Activated CD8-positive, alpha-beta T cell treated with anti-CD3 and anti-CD28 coated beads for 36 hours (primary cell): Measurements from ENCODE around the gene DNM3. TPM values are rescaled to one million over a fixed set of nuclear protein-coding genes. Genes with fewer than 3 reads are reported as not detected.

ENCODE experiments used
- ATAC-seq: fragments of 200-7000 bp; cut with Tn5 transposase; one replicate; pipeline ENCODE4 v1.10.0; 2021; ENCODE audit warnings: mild to moderate bottlenecking, moderate library complexity
- CTCF ChIA-PET: fragments of 350-600 bp; sonication (Branson Sonifier 250); formaldehyde crosslinking; loops from one replicate; lab custom pipeline; 2021; ENCODE audit warnings: antibody characterized with exemption; lab: Charles Lee
- POLR2A ChIA-PET: fragments of 350-600 bp; sonication (Branson Sonifier 250); formaldehyde crosslinking; loops from one replicate; lab custom pipeline; 2021; ENCODE audit warnings: antibody characterized with exemption; lab: Charles Lee
- DNase-seq: peaks from one replicate; pipeline ENCODE4 v3.0.0-alpha.2; 2020
- H3K27ac Mint-ChIP-seq: one replicate; pipeline ENCODE4 v1.8.0; 2021; ENCODE audit warnings: mild to moderate bottlenecking, mixed read lengths
- H3K27me3 Mint-ChIP-seq: one replicate; pipeline ENCODE4 v1.8.0; 2021; ENCODE audit warnings: mixed read lengths
- H3K36me3 Mint-ChIP-seq: one replicate; pipeline ENCODE4 v1.8.0; 2021; ENCODE audit warnings: low read depth, mixed read lengths
- H3K4me1 Mint-ChIP-seq: one replicate; pipeline ENCODE4 v1.8.0; 2021; ENCODE audit warnings: low read depth, mixed read lengths
- H3K4me3 Mint-ChIP-seq: one replicate; pipeline ENCODE4 v1.8.0; 2021; ENCODE audit warnings: mild to moderate bottlenecking, moderate library complexity, mixed read lengths
- H3K9me3 Mint-ChIP-seq: one replicate; pipeline ENCODE4 v1.8.0; 2021; ENCODE audit warnings: mixed read lengths
- intact Hi-C: fragments of 100-400 bp; cut with micrococcal nuclease; formaldehyde crosslinking; loops from one replicate; pipeline ENCODE4 v1.10.0; 2022
- total RNA-seq, 2 experiments: library from RNA; stranded (reverse); gene quantifications; one replicate each; pipeline ENCODE4 v1.2.3, GENCODE V29; 2021
- TF ChIP-seq, protein P1 (sequence below): fragments of 200-600 bp; IDR thresholded peaks from one replicate; pipeline ENCODE4 v1.8.0; 2022; ENCODE audit warnings: antibody characterized with exemption, mild to moderate bottlenecking

DNM3 gene
- total RNA-seq, 2 experiments from 2014 or later = 0.58 to 1.1 TPM

DNA sequence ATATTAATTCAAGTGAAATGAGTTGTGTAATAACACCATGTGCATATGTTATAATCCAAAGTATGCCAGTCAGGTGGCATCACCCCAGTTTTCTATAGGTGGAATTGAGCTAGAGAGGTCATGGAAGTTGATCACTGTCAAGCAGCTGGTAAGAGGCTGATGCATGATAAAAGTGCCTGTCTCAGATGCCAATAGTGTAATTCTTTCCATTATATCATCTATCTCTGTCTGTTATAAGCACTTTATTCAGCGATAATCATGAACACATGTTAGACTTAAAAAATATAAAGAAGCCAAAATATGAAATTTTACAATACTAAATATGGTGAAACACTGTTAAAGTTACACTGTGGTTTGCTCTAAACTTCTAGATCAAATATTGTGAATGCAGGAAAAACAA, 156.6 kb downstream of the DNM3 start:
- CTCF ChIA-PET = interaction anchor here (2.7 kb wide), 1 partner anchor 12 kb away, joined by 16 read pairs; no protein-coding TSS in a partner anchor
- intact Hi-C loops = no loop called here

DNA sequence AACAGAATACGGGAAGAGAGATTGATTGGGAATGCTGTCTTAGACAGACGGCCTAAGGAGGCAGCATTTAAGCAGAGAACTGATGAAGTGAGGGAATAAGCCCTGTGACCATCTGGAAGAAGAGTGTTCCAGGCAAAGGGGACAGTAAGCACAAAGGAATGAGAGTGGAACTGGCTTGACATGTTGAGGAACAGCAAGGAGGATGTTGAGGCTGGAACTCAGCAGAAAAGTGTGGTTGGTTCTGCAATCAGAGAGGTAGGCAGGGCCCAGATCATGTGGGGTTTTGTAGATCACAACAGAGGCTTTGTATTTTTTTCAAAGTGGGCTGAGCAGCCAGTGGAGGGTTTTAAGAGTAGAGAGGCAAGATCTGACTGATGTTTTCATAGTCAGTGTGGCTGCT, 157.4 kb downstream of the DNM3 start:
- TF ChIP-seq, protein P1, sequence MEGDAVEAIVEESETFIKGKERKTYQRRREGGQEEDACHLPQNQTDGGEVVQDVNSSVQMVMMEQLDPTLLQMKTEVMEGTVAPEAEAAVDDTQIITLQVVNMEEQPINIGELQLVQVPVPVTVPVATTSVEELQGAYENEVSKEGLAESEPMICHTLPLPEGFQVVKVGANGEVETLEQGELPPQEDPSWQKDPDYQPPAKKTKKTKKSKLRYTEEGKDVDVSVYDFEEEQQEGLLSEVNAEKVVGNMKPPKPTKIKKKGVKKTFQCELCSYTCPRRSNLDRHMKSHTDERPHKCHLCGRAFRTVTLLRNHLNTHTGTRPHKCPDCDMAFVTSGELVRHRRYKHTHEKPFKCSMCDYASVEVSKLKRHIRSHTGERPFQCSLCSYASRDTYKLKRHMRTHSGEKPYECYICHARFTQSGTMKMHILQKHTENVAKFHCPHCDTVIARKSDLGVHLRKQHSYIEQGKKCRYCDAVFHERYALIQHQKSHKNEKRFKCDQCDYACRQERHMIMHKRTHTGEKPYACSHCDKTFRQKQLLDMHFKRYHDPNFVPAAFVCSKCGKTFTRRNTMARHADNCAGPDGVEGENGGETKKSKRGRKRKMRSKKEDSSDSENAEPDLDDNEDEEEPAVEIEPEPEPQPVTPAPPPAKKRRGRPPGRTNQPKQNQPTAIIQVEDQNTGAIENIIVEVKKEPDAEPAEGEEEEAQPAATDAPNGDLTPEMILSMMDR = no peak
- H3K4me3 Mint-ChIP-seq = no peak overlapping the region
- no peaks in the 10 kb centered on the region for H3K36me3 Mint-ChIP-seq
- DNase-seq (no peak), ATAC-seq (no peak)
- H3K9me3 Mint-ChIP-seq = no peaks in the 10 kb centered on the region
- intact Hi-C loops = no loop called here
- no peaks in the 10 kb centered on the region for H3K4me1 Mint-ChIP-seq
- ChIA-PET CTCF (interaction anchor here (2.7 kb wide), 1 partner anchor 13 kb away, joined by 16 read pairs; no protein-coding TSS in a partner anchor), POLR2A (no interaction called here)
- peaks cover 2% of the 10 kb centered on the region for H3K27me3 Mint-ChIP-seq
- H3K27ac Mint-ChIP-seq = no peak overlapping the region

More for the DNA sequence above, 156.6 kb downstream of the DNM3 start:
- Mint-ChIP-seq H3K27me3 (peaks cover 2% of the 10 kb centered on the region), H3K27ac (no peak overlapping the region), H3K9me3 (no peaks in the 10 kb centered on the region), H3K4me1 (no peaks in the 10 kb centered on the region), H3K4me3 (no peak overlapping the region), H3K36me3 (no peaks in the 10 kb centered on the region)
- TF ChIP-seq, protein P1 = no peak
- POLR2A ChIA-PET = no interaction called here
- ATAC-seq (no peak), DNase-seq (no peak)

GRCh38 chr1:171999756-172000155, 158.5 kb downstream of the DNM3 start:
- H3K9me3 Mint-ChIP-seq = no peaks in the 10 kb centered on the region
- TF ChIP-seq, protein P1 = no peak
- H3K4me1 Mint-ChIP-seq = no peaks in the 10 kb centered on the region
- no peak overlapping the region for H3K4me3 Mint-ChIP-seq
- no peak for ATAC-seq
- ChIA-PET CTCF (interaction anchor here (0.8 to 1.3 kb wide), 2 partner anchors 11 to 15 kb away, joined by 3 read pairs; no protein-coding TSS in a partner anchor), POLR2A (no interaction called here)
- peaks cover 2% of the 10 kb centered on the region for H3K27me3 Mint-ChIP-seq
- intact Hi-C loops = loop anchor here (5.0 to 10.0 kb wide), 2 partner anchors 395 to 443 kb away; partner anchors contain the start of gene PIGC
- DNase-seq = no peak
- no peaks in the 10 kb centered on the region for H3K36me3 Mint-ChIP-seq
- H3K27ac Mint-ChIP-seq = no peak overlapping the region

GRCh38 chr1:172001288-172001687, 160.0 kb downstream of the DNM3 start:
- CTCF ChIA-PET = interaction anchor here (1.2 to 5.3 kb wide), 4 partner anchors 16 to 400 kb away, joined by 3 to 41 read pairs (median 20); no protein-coding TSS in a partner anchor

More at GRCh38 chr1:172001288-172001687, 160.0 kb downstream of the DNM3 start:
- DNase-seq = no peak
- Mint-ChIP-seq H3K27ac (no peak overlapping the region), H3K36me3 (no peaks in the 10 kb centered on the region), H3K27me3 (peaks cover 2% of the 10 kb centered on the region), H3K9me3 (no peaks in the 10 kb centered on the region), H3K4me3 (no peak overlapping the region), H3K4me1 (no peaks in the 10 kb centered on the region)
- intact Hi-C loops = loop anchor here (5.0 to 10.0 kb wide), 2 partner anchors 394 to 441 kb away; partner anchors contain the start of gene PIGC
- POLR2A ChIA-PET = no interaction called here
- no peak for ATAC-seq
- TF ChIP-seq, protein P1 = no peak
